Right lobe of liver (tissue), 4 donors: Measurements from ENCODE around the gene MICU2.

Experiments used
- CTCF ChIP-seq, 4 donors: fragments of 200-600 bp in 3 of 4; fragments of 450-650 bp in 1 of 4; IDR thresholded peaks; one replicate each; pipeline versions ENCODE4 v1.5.1 to v1.8.0; 2016 to 2022; ENCODE audit warnings: antibody characterized with exemption in 4 of 4, mild to moderate bottlenecking in 2 of 4
- POLR2A ChIP-seq: fragments of 450-650 bp; IDR thresholded peaks from one replicate; pipeline ENCODE4 v1.6.1; 2017; ENCODE audit warnings: antibody characterized with exemption, mild to moderate bottlenecking
- donor health status: DM: no; HTN: no; CAD: no.
- donor health status: DM: no; HTN: no; CAD: no.
- donor health status: DM: no; HTN: yes; CAD: no.

GRCh38 chr13:21483748-21484147, 120.2 kb downstream of the MICU2 start:
- TF ChIP-seq CTCF (IDR thresholded peaks at IDR 0.05) (no peak), POLR2A (no peak)
